ENCODE data around the gene RTN4RL1.

RTN4RL1 gene

GRCh38 chr17:1977583-1978395, 47.3 kb downstream of the RTN4RL1 start:
- DNase-seq (ENCODE audit: low read depth) = no peak

- DNase-seq (ENCODE audit: low read depth) = no peak
Measured at GRCh38 chr17:1976683-1977064, 48.5 kb downstream of the RTN4RL1 start.

- no peak for DNase-seq (ENCODE audit: low read depth)
Measured at GRCh38 chr17:1976000-1976682, 49.0 kb downstream of the RTN4RL1 start.

- no peak for DNase-seq (ENCODE audit: low read depth)
Measured at GRCh38 chr17:1975573-1975972, 49.6 kb downstream of the RTN4RL1 start.

GRCh38 chr17:1972487-1973160, 52.5 kb downstream of the RTN4RL1 start:
- no peak for DNase-seq (ENCODE audit: low read depth)

- DNase-seq (ENCODE audit: low read depth) = no peak
Measured at GRCh38 chr17:1970843-1971384, 54.2 kb downstream of the RTN4RL1 start.

GRCh38 chr17:1969712-1970111, 55.4 kb downstream of the RTN4RL1 start:
- no peak for DNase-seq (ENCODE audit: low read depth)

GRCh38 chr17:1967213-1967612, 57.9 kb downstream of the RTN4RL1 start:
- DNase-seq (ENCODE audit: low read depth) = no peak

- no peak for DNase-seq (ENCODE audit: low read depth)
Measured at GRCh38 chr17:1966274-1967086, 58.7 kb downstream of the RTN4RL1 start.

GRCh38 chr17:1965556-1966273, 59.4 kb downstream of the RTN4RL1 start:
- DNase-seq (ENCODE audit: low read depth) = no peak

- DNase-seq (ENCODE audit: low read depth) = no peak
Measured at GRCh38 chr17:1963250-1963649, 61.9 kb downstream of the RTN4RL1 start.

GRCh38 chr17:1961189-1961588, 63.9 kb downstream of the RTN4RL1 start:
- DNase-seq (ENCODE audit: low read depth) = no peak

- DNase-seq (ENCODE audit: low read depth) = no peak
Measured at GRCh38 chr17:1960545-1960912, 64.6 kb downstream of the RTN4RL1 start.

GRCh38 chr17:1959871-1960544, 65.1 kb downstream of the RTN4RL1 start:
- no peak for DNase-seq (ENCODE audit: low read depth)

GRCh38 chr17:1958134-1958881, 66.8 kb downstream of the RTN4RL1 start:
- no peak for DNase-seq (ENCODE audit: low read depth)

GRCh38 chr17:1957037-1957436, 68.1 kb downstream of the RTN4RL1 start:
- DNase-seq (ENCODE audit: low read depth) = no peak

GRCh38 chr17:1956134-1956533, 69.0 kb downstream of the RTN4RL1 start:
- DNase-seq (ENCODE audit: low read depth) = no peak

- DNase-seq (ENCODE audit: low read depth) = no peak
Measured at GRCh38 chr17:1953831-1954230, 71.3 kb downstream of the RTN4RL1 start.

GRCh38 chr17:1951920-1952319, 73.2 kb downstream of the RTN4RL1 start:
- no peak for DNase-seq (ENCODE audit: low read depth)

GRCh38 chr17:1949754-1950153, 75.4 kb downstream of the RTN4RL1 start:
- no peak for DNase-seq (ENCODE audit: low read depth)

All from stimulated activated CD8-positive, alpha-beta memory T cell treated with anti-CD3 and anti-CD28 coated beads, Interleukin-15, amount 100 ng/mL, for 1 hour (primary cell).